ELR (cell line): Measurements from ENCODE around the gene FLG.
"Not testable (repeated sequence)": the region's sequence is repeated elsewhere in the genome, so short reads cannot be mapped to it uniquely, and the experiment has no call there.

Experiments
- DNase-seq: peaks from one replicate; pipeline ENCODE4 v3.0.0-alpha.2; 2015; ENCODE audit warnings: low read depth

FLG gene

GRCh38 chr1:152256394-152256793 is 68.6 kb downstream of the FLG start:
- not testable (repeated sequence) for DNase-seq
